Measurements from ENCODE around the gene CACNA1A.

DNA sequence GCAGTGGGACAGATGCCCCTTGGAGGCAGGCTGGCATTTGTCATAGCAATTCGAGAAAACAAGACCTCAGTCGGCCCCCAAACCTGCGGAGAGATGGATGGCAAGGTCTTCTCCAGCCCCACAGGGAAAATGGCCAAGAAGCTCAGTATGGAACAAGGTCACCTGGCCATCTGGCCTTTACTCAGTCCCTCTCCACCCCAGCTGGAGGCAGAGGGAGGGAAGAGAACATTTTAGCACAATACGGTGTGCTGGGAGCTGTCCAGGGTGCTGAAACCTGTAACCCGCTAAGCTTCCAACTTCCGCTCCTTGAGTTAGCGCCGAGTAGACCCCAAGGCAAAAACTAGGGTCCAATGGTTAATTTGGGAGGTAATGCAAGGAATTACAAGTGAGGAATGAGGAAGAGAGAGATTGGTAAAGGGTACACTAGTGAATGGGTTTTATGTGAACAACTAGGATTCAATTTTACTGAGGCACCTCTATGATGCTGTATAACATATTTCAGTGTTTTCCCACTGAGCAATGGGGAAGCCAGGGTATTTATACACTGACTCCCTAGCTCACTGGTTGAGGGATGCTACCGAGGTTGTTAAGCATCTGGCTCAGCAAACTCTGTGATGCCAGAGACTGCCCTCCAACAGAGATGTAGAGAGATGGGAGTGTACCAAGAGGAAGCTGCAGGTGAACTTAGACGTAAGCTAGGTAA is 64.3 kb downstream of the CACNA1A start:
- TF ChIP-seq CTCF (IDR thresholded peaks at IDR 0.05) (no peak), POLR2A (IDR thresholded peaks at IDR 0.05) (no peak)

All from heart left ventricle (tissue), 13 donors.